HepG2 (cell line): Measurements from ENCODE around the gene NRP1. TPM values are rescaled to one million over a fixed set of nuclear protein-coding genes. Genes with fewer than 3 reads are reported as not detected.

Experiments used
- ATF4 ChIP-seq, 2 experiments: fragments of 450-650 bp in 1 of 2; sonication (generic) in 1 of 2; formaldehyde crosslinking; IDR thresholded peaks; 2 replicates each; pipeline versions ENCODE4 v1.5.0 to v1.8.0; 2020 to 2022; ENCODE audit warnings: mild to moderate bottlenecking in 1 of 2, missing genetic modification reagents in 1 of 2
- CC2D1A ChIP-seq: sonication (generic); formaldehyde crosslinking; IDR thresholded peaks from 2 replicates; pipeline ENCODE4 v1.8.1; 2023; ENCODE audit warnings: mild to moderate bottlenecking, missing genetic modification reagents
- EP300 ChIP-seq, 3 experiments: sonication (generic) in 1 of 3; formaldehyde crosslinking in 1 of 3; IDR thresholded peaks; 2 replicates each; pipeline versions ENCODE4 v1.5.1 to v1.6.1; 2011 to 2020; ENCODE audit warnings: low read depth in 2 of 3, low read length in 2 of 3, borderline replicate concordance in 1 of 3, improper control_type of control experiment in 1 of 3, mild to moderate bottlenecking in 1 of 3, missing genetic modification reagents in 1 of 3, moderate library complexity in 1 of 3
- HOXA9 ChIP-seq: sonication (generic); formaldehyde crosslinking; IDR thresholded peaks from 2 replicates; pipeline ENCODE4 v1.8.1; 2022; ENCODE audit warnings: missing genetic modification reagents, mild to moderate bottlenecking, moderate library complexity, borderline replicate concordance
- MAZ ChIP-seq, 2 experiments: sonication (generic) in 1 of 2; formaldehyde crosslinking in 1 of 2; IDR thresholded peaks; 2 replicates each; pipeline versions ENCODE4 v1.5.0 to v1.6.1; 2012 to 2020; ENCODE audit warnings: low read depth in 2 of 2, mild to moderate bottlenecking in 2 of 2, borderline replicate concordance in 1 of 2, improper control_type of control experiment in 1 of 2, low read length in 1 of 2, missing genetic modification reagents in 1 of 2, moderate library complexity in 1 of 2
- NFE2 ChIP-seq: sonication (generic); formaldehyde crosslinking; IDR thresholded peaks from 2 replicates; pipeline ENCODE4 v1.4.0; 2020; ENCODE audit warnings: missing genetic modification reagents
- NFE2L2 ChIP-seq: fragments of 150-350 bp; IDR thresholded peaks from 2 replicates; pipeline ENCODE4 v1.6.1; 2014; ENCODE audit warnings: low read length
- NFIC ChIP-seq: IDR thresholded peaks from 2 replicates; pipeline ENCODE4 v1.6.1; 2012; ENCODE audit warnings: mild to moderate bottlenecking, low read length, inconsistent platforms
- SKI ChIP-seq: fragments of 450-650 bp; IDR thresholded peaks from one replicate; pipeline ENCODE4 v1.6.1; 2018; ENCODE audit warnings: mild to moderate bottlenecking; ENCODE audit not compliant: partially characterized antibody
- SP4 ChIP-seq: sonication (generic); formaldehyde crosslinking; IDR thresholded peaks from 2 replicates; pipeline ENCODE4 v1.8.1; 2023; ENCODE audit warnings: mild to moderate bottlenecking, missing genetic modification reagents
- SRSF1 ChIP-seq: fragments of 200-400 bp; formaldehyde crosslinking; optimal IDR thresholded peaks from 2 replicates; pipeline ENCODE3; 2017; ENCODE audit warnings: mild to moderate bottlenecking, low read depth, low read length, moderate library complexity
- STAT6 ChIP-seq: sonication (generic); formaldehyde crosslinking; IDR thresholded peaks from 2 replicates; pipeline ENCODE4 v1.4.0; 2020; ENCODE audit warnings: missing genetic modification reagents, mild to moderate bottlenecking, borderline replicate concordance
- THAP11 ChIP-seq: IDR thresholded peaks from 2 replicates; pipeline ENCODE4 v1.6.1; 2016; ENCODE audit warnings: missing biosample characterization, missing genetic modification reagents
- THAP9 ChIP-seq: sonication (generic); formaldehyde crosslinking; IDR thresholded peaks from 2 replicates; pipeline ENCODE4; 2020; ENCODE audit warnings: missing genetic modification reagents, mild to moderate bottlenecking, borderline replicate concordance
- ZNF30 ChIP-seq: sonication (generic); formaldehyde crosslinking; IDR thresholded peaks from 2 replicates; pipeline ENCODE4 v1.5.0; 2020; ENCODE audit warnings: mild to moderate bottlenecking, missing genetic modification reagents
- ZNF775 ChIP-seq: sonication (generic); formaldehyde crosslinking; IDR thresholded peaks from 2 replicates; pipeline ENCODE4 v1.4.0; 2020; ENCODE audit warnings: missing genetic modification reagents, mild to moderate bottlenecking, moderate library complexity, borderline replicate concordance
- ZNF878 ChIP-seq: sonication (generic); formaldehyde crosslinking; IDR thresholded peaks from 2 replicates; pipeline ENCODE4 v1.8.1; 2023; ENCODE audit warnings: mild to moderate bottlenecking, missing genetic modification reagents, moderate library complexity
- ZSCAN31 ChIP-seq: sonication (generic); formaldehyde crosslinking; IDR thresholded peaks from 2 replicates; pipeline ENCODE4 v1.5.0; 2020; ENCODE audit warnings: low read depth, mild to moderate bottlenecking, missing genetic modification reagents
- polyA plus RNA-seq, 8 experiments: library from polyadenylated mRNA; depleted of rRNA in 3 of 8; stranded (reverse) in 7 of 8; unstranded in 1 of 8; fragments of >200 nt; fragmentation: Illumina TruSeq in 4 of 8; extraction: Trizol in 4 of 8; gene quantifications; 2 replicates each; pipeline versions ENCODE4 v1.2.1 to v1.2.3, GENCODE V29; 2011 to 2016; ENCODE audit warnings: low read depth in 4 of 8, missing spikeins in 1 of 8, mixed read lengths in 1 of 8; ENCODE audit not compliant: insufficient read depth in 1 of 8
- total RNA-seq, 5 experiments: library from RNA; depleted of rRNA; stranded (reverse); fragments of >200 nt; fragmentation: Illumina TruSeq; extraction: Trizol; gene quantifications; 2 replicates each; pipeline ENCODE4 v1.2.3, GENCODE V29; 2016; ENCODE audit warnings: low read depth in 1 of 5
- TF ChIP-seq, protein P1 (sequence below): sonication (generic); formaldehyde crosslinking; IDR thresholded peaks from 2 replicates; pipeline ENCODE4 v1.4.0; 2020; ENCODE audit warnings: missing genetic modification reagents
- TF ChIP-seq, protein P2 (sequence below): sonication (generic); formaldehyde crosslinking; IDR thresholded peaks from 2 replicates; pipeline ENCODE4 v1.8.0; 2022; ENCODE audit warnings: missing genetic modification reagents, mild to moderate bottlenecking, inconsistent platforms, borderline replicate concordance

Gene NRP1
- total and polyA plus RNA-seq, 2 of the 13 experiments (the other 11 are each of a cell fraction or from before 2014, with no cell fraction given): 5.3 to 5.8 TPM

- TF ChIP-seq, protein P1, sequence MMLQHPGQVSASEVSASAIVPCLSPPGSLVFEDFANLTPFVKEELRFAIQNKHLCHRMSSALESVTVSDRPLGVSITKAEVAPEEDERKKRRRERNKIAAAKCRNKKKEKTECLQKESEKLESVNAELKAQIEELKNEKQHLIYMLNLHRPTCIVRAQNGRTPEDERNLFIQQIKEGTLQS (CRISPR knock-in tag): no peak
- peak; percentile 20 to 76; a peak in 3 of 4 replicates for TF ChIP-seq EP300 (IDR thresholded peaks at IDR 0.05; ENCODE audit: low read depth in 2 of 2, low read length in 2 of 2)
- TF ChIP-seq EP300 (CRISPR knock-in tag; IDR thresholded peaks at IDR 0.05; ENCODE audit: borderline replicate concordance): no peak
- TF ChIP-seq ATF4 (CRISPR knock-in tag; IDR thresholded peaks at IDR 0.05): peak in 1 of 2 experiments; percentile 77; a peak in 1 of 4 replicates
- no peak for TF ChIP-seq STAT6 (CRISPR knock-in tag)
- no peak for TF ChIP-seq NFIC
- no peak for TF ChIP-seq NFE2L2
- TF ChIP-seq NFE2 (CRISPR knock-in tag): no peak
- TF ChIP-seq THAP9 (CRISPR knock-in tag): no peak
- TF ChIP-seq ZSCAN31: no peak
- no peak for TF ChIP-seq SP4 (CRISPR knock-in tag)
- TF ChIP-seq THAP11 (CRISPR knock-in tag): no peak
- no peak for TF ChIP-seq HOXA9 (CRISPR knock-in tag)
- TF ChIP-seq SKI: no peak
- TF ChIP-seq CC2D1A: no peak
- no peak for TF ChIP-seq MAZ (IDR thresholded peaks at IDR 0.05; ENCODE audit: borderline replicate concordance, low read depth, low read length)
- no peak for TF ChIP-seq MAZ (CRISPR knock-in tag; IDR thresholded peaks at IDR 0.05; ENCODE audit: low read depth)
- no peak for TF ChIP-seq ZNF30 (CRISPR knock-in tag)
- TF ChIP-seq SRSF1: no peak
- TF ChIP-seq ZNF878 (CRISPR knock-in tag): no peak
- TF ChIP-seq, protein P2, sequence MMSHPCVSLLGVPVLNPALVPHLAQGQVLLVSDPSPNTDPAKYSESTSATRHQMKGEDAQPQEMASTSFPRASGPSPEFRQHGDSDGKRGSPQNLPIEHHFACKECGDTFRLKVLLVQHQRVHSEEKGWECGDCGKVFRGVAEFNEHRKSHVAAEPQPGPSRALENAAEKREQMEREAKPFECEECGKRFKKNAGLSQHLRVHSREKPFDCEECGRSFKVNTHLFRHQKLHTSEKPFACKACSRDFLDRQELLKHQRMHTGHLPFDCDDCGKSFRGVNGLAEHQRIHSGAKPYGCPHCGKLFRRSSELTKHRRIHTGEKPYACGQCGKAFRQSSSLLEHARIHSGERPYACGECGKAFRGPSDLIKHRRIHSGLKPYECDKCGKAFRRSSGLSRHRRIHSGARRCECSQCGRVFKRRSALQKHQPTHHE: no peak
- TF ChIP-seq ZNF775 (CRISPR knock-in tag): no peak
Measured at GRCh38 chr10:33193701-33194521, 140.6 kb downstream of the NRP1 start (continued).
